ENCODE results near the gene PARS2.

PARS2 gene

DNA sequence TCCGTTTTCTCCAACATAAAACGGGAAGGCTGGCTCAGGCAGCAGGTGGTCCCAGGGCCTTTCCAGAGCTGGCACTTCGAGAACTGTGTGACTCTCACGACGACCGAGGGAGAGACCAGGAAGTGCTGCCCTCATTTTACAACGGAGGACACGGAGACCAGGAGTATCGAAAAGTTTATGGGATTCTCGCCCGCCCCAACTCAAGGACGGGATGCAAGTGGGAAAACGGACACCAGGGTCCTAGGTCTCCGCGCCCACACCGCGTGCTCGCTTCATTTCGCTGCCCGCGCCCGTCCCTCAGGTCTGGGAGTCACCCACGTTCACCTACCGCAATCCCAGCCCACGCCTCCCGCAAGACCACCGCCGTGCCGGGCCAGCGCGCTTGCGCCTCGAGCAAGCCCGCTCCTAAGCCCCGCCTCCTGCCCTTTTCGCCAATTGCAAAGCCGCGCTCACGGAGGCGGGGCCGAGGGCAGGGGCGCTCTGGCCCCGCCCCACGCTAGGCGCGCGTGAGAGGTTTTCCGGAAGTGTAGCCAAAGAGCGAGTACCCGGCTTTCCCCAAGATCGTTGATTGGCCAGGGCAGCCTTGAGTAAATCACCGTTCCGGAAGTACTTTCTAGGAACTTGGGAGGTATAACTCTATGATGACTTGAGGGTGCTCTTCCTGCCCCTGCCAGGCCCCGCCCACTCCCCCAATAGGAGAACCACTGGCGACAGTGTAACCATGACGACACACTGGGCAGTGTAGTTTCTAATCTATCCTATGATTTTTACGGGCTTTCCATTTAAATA is at the start of gene PARS2:
Gene PARS2, minus strand, starts transcription at position 391 of the 789 bp plus-strand sequence. CDS start 5,362 bp downstream, outside the sequence.
- TF ChIP-seq, protein P1, sequence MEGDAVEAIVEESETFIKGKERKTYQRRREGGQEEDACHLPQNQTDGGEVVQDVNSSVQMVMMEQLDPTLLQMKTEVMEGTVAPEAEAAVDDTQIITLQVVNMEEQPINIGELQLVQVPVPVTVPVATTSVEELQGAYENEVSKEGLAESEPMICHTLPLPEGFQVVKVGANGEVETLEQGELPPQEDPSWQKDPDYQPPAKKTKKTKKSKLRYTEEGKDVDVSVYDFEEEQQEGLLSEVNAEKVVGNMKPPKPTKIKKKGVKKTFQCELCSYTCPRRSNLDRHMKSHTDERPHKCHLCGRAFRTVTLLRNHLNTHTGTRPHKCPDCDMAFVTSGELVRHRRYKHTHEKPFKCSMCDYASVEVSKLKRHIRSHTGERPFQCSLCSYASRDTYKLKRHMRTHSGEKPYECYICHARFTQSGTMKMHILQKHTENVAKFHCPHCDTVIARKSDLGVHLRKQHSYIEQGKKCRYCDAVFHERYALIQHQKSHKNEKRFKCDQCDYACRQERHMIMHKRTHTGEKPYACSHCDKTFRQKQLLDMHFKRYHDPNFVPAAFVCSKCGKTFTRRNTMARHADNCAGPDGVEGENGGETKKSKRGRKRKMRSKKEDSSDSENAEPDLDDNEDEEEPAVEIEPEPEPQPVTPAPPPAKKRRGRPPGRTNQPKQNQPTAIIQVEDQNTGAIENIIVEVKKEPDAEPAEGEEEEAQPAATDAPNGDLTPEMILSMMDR (IDR thresholded peaks at IDR 0.05; ENCODE audit: low read length, missing control alignments), result no peak
- H3K4me3 ChIP-seq (replicated peaks; ENCODE audit: low read depth, low read length), result peak within 1 kb of the TSS; percentile 96
- DNase-seq (ENCODE audit: low read depth), result peak; percentile 100

DNA sequence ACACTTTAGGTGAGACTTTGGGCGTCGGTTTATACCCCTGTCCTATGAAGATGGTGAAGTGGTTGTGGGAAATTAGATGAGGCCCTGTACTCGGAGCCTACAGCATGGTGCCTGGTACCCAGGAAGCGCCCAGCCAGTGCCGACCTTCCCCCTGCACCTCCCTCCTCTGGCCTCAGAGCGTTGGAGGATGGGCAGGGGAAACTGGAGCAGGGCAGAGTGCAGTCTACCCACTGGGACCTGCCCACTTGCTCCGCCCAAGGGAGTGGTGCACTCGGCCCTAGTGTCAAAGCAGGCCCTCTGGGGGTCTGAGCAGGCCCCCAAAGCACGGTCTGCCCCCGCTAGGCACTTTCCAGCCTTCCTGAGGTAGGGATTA is 49.8 kb upstream of the PARS2 start:
- DNase-seq (ENCODE audit: low read depth), result no peak
- H3K4me3 ChIP-seq (replicated peaks; ENCODE audit: low read depth, low read length), result no peak overlapping the region
- TF ChIP-seq, protein P1 (IDR thresholded peaks at IDR 0.05; ENCODE audit: low read length, missing control alignments), result no peak

DNA sequence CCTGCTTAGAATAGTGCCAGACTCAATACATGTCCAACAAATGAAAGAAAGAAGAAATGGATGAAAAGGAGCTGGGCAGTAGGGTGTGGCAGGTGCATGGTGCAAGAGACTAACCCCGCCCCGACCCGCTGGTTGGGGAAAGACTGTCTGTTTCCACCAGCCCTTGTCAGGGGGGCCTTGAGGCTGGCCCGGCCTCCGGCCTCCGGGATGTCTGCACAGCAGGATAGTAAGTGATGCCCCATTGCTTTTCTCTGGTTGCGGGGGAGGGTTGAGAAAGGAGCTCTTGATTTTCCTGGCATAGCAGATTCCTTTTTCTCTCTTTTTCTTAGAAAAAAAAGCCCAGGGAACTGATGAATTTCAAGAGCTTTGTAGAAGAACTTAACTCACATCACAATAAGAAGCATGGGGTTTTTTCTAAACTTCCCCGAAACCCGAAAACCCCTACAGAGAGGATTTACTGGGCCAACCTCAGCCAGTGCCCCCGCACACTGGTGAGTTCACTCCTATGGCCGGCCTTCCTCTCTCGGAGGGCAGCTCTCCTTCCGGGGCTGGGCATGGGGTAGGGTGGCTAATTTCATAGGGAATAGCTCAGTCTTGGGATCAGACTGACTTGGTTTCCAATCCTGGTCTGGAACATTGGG is 49.3 kb upstream of the PARS2 start:
- TF ChIP-seq, protein P1 (IDR thresholded peaks at IDR 0.05; ENCODE audit: low read length, missing control alignments), result no peak
- H3K4me3 ChIP-seq (replicated peaks; ENCODE audit: low read depth, low read length), result no peak overlapping the region
- no peak for DNase-seq (ENCODE audit: low read depth)

DNA sequence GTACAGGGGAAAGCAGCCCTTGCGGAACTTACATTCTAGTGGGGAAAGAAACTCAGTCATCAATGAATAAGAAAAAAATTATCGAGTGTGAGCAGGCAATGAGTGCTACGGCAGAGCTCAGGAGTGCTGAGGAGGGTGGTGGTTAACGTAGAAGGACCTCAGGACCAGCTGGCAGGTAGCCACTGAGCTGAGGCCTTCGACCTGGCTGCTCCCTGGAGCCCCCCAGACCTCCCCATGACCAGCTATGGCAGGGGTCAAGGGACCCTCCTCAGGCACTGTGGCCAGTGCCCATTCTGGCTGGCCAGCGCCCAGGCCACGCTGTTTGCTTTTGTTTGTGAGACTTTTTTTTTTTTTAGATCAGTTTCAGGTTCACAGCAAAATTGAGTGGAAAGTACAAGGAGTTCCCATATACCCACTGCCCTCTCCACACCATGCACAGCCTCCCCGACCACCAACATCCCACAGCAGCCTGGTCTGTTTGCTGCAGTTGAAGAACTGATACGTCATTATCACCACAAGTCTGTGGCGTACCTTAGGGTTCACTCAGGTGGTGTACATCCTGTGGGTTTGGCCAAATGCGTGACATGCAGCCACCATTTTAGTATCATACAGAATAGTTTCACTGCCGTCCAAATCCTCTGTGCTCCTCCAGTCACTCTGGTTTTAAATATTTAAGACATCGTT is 48.6 kb upstream of the PARS2 start:
- no peak for DNase-seq (ENCODE audit: low read depth)
- TF ChIP-seq, protein P1 (IDR thresholded peaks at IDR 0.05; ENCODE audit: low read length, missing control alignments), result no peak
- H3K4me3 ChIP-seq (replicated peaks; ENCODE audit: low read depth, low read length), result no peak overlapping the region

DNA sequence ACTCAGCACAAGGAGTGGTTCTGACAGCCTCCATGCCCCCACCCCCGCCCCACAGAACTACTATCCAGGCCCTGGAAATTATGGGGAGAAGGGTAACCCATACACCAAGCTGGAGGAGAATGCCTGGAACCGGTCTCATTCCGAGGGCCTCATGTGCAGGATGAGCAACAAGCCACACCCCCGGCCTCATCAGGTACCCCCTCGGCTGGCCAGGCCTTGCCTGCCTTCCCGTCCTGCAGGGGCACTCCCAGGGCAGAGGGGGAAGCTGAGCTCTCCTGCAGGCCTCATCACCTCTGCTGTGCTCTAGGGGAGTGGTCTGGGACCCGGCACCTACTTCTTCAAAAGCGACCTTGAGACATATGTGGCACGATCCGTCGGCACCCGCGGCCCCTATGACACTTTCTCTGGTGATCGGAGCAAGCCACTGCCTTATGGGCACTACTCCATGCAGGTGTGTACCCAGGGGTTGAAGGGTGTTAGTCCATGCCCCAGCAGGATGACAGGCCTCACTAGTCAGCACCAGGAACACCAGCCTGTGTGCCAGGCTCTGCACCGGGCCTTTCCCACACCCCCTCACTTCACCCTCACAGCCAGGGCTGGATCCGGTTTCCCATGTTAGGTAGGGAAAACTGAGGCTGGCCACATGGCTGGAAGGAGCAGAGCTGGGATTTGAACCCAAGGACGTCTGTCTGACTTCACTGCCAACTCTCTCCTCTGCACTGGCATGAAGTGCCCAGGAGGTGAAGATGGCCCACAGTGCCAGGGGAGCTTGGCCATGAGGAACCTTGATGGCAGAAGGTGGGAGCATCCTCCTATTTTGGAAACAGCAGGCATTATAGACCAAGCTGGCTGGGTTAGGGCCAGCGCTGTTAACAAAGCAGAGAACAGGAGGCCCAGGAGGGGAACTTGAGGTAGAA is 47.7 kb upstream of the PARS2 start:
- TF ChIP-seq, protein P1 (IDR thresholded peaks at IDR 0.05; ENCODE audit: low read length, missing control alignments), result no peak
- DNase-seq (ENCODE audit: low read depth), result no peak
- H3K4me3 ChIP-seq (replicated peaks; ENCODE audit: low read depth, low read length), result no peak overlapping the region

DNA sequence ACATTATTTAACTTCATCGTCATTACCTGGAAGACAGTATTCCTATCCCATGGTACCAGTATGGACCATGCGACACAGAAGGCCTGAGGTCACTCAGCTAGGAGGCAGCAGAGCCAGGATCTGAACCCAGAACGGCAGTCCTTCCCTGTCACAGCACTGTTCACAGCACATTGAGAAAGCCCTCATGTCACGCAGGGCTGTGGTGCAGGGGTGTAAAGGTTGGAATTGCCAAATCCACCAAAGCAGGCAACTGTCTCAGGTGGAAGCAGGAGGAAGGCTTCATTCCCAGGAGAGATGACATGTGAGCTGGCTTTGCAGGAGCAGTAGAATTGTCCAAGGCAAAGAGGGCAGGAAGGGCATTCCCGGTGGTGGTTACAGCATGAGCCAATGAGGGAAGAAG is 46.7 kb upstream of the PARS2 start:
- no peak for DNase-seq (ENCODE audit: low read depth)
- H3K4me3 ChIP-seq (replicated peaks; ENCODE audit: low read depth, low read length), result no peak overlapping the region
- TF ChIP-seq, protein P1 (IDR thresholded peaks at IDR 0.05; ENCODE audit: low read length, missing control alignments), result no peak
